ENCODE measurements around the gene PHACTR1.

Gene PHACTR1

DNA sequence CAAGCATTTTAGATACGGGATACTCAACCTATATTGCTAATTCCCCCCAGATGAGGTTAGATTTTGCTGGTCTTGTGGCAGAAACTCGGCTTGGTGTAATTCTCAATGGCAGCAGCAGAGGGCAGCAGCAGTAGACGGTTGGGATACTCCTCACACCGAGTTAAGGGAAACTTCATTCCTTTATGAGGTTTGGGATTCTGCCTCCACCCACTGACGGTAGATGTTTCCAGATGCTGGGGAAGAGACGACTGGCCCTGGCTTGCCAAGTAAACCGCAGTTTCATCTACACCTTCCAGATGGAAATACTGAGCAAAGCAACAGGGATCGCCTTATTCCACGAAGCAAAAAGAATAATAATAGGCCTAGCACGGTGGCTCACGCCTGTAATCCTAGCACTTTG, 620.0 kb downstream of the PHACTR1 start:
- peak; percentile 33 to 69 for DNase-seq (ENCODE audit: low read depth in 1 of 2, low spot score in 1 of 2)

DNA sequence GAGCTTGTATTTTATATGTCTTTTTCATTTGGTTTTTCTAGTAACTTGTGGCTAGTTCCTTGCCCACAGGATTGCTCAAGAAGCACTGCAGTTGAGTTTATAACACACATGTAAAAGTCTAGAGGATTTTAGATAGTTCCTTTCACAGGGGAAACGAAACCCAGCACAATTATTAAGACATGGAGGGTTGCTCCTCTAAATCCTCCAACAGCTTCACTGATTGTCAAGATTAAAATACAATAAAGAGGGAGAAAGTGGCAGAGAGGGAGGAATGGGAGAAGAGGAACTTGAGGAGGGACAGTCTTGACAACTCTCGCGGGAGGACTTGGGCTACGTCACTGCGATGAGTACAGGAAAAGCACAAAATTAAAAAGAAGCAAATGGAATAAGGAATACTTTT, 621.5 kb downstream of the PHACTR1 start:
- no peak for DNase-seq (ENCODE audit: low read depth in 1 of 2, low spot score in 1 of 2)

Data from activated T-helper 1 cell treated with anti-CD3 and anti-CD28 coated beads, Interleukin-2, amount 50 U/mL, for 16 hours (primary cell).